WTC11 (cell line): ENCODE results near the gene CORIN. TPM values are rescaled to one million over a fixed set of nuclear protein-coding genes. Genes with fewer than 3 reads are reported as not detected.

ENCODE experiments used
- ATAC-seq: fragments of 200-7000 bp; cut with Tn5 transposase; 2 replicates; pipeline ENCODE4 v1.10.0; 2021; ENCODE audit warnings: mild to moderate bottlenecking, moderate library complexity
- CTCF ChIA-PET: fragments of 300-600 bp; sonication (Branson Sonifier 250); formaldehyde crosslinking; loops from one replicate; lab custom pipeline; 2021; ENCODE audit warnings: antibody characterized with exemption; lab: Charles Lee
- POLR2A ChIA-PET: fragments of 350-600 bp; sonication (Branson Sonifier 250); formaldehyde crosslinking; loops from one replicate; lab custom pipeline; 2021; ENCODE audit warnings: antibody characterized with exemption; lab: Charles Lee
- DNase-seq: peaks from one replicate; pipeline ENCODE4 v3.0.0; 2021; ENCODE audit warnings: low spot score
- H3K27ac Mint-ChIP-seq: 2 replicates; pipeline ENCODE4 v1.8.0; 2021; ENCODE audit warnings: mixed read lengths
- H3K27me3 Mint-ChIP-seq: 2 replicates; pipeline ENCODE4 v1.8.0; 2021; ENCODE audit warnings: low read depth, mild to moderate bottlenecking, moderate library complexity, mixed read lengths
- H3K36me3 Mint-ChIP-seq: 2 replicates; pipeline ENCODE4 v1.8.0; 2021; ENCODE audit warnings: mixed read lengths
- H3K4me1 Mint-ChIP-seq: 2 replicates; pipeline ENCODE4 v1.8.0; 2022; ENCODE audit warnings: mixed read lengths
- H3K4me3 Mint-ChIP-seq: 2 replicates; pipeline ENCODE4 v1.8.0; 2021; ENCODE audit warnings: mild to moderate bottlenecking, moderate library complexity, mixed read lengths
- H3K9me3 Mint-ChIP-seq: 2 replicates; pipeline ENCODE4 v1.8.0; 2021; ENCODE audit warnings: mixed read lengths
- CREM ChIP-seq: sonication (generic); formaldehyde crosslinking; IDR thresholded peaks from 2 replicates; pipeline ENCODE4 v1.8.1; 2022; ENCODE audit warnings: mild to moderate bottlenecking, missing genetic modification reagents, moderate library complexity
- E2F4 ChIP-seq: sonication (generic); formaldehyde crosslinking; IDR thresholded peaks from 2 replicates; pipeline ENCODE4 v1.8.1; 2022; ENCODE audit warnings: low read depth, mild to moderate bottlenecking, moderate library complexity, missing genetic modification reagents, borderline replicate concordance
- EMX1 ChIP-seq: fragments of 250-450 bp; sonication (Bioruptor Pico); IDR thresholded peaks from 2 replicates; pipeline ENCODE4 v1.8.0; 2021; ENCODE audit warnings: mild to moderate bottlenecking
- FOXK1 ChIP-seq: sonication (generic); formaldehyde crosslinking; IDR thresholded peaks from 2 replicates; pipeline ENCODE4 v1.8.0; 2022; ENCODE audit warnings: mild to moderate bottlenecking, moderate library complexity, missing genetic modification reagents
- IRF1 ChIP-seq: sonication (generic); formaldehyde crosslinking; IDR thresholded peaks from 2 replicates; pipeline ENCODE4 v1.8.0; 2023; ENCODE audit warnings: missing genetic modification reagents
- NFE2L1 ChIP-seq: sonication (generic); formaldehyde crosslinking; IDR thresholded peaks from 2 replicates; pipeline ENCODE4 v1.8.1; 2023; ENCODE audit warnings: missing genetic modification reagents
- NR1H2 ChIP-seq: sonication (generic); formaldehyde crosslinking; IDR thresholded peaks from 2 replicates; pipeline ENCODE4 v1.9.0; 2021; ENCODE audit warnings: mild to moderate bottlenecking, moderate library complexity, missing genetic modification reagents
- NR3C1 ChIP-seq: sonication (generic); formaldehyde crosslinking; conservative IDR thresholded peaks from 2 replicates; pipeline ENCODE4 v1.8.1; 2023; ENCODE audit warnings: low read depth, mild to moderate bottlenecking, missing genetic modification reagents
- PRDM15 ChIP-seq: sonication (generic); formaldehyde crosslinking; IDR thresholded peaks from 2 replicates; pipeline ENCODE4 v1.8.0; 2022; ENCODE audit warnings: missing genetic modification reagents
- PREB ChIP-seq: sonication (generic); formaldehyde crosslinking; IDR thresholded peaks from 2 replicates; pipeline ENCODE4 v1.8.1; 2022; ENCODE audit warnings: mild to moderate bottlenecking, missing genetic modification reagents, moderate library complexity, borderline replicate concordance
- RORB ChIP-seq: fragments of 250-450 bp; sonication (Bioruptor Pico); IDR thresholded peaks from 2 replicates; pipeline ENCODE4 v1.9.0; 2021; ENCODE audit warnings: mild to moderate bottlenecking
- SMAD4 ChIP-seq: sonication (generic); formaldehyde crosslinking; IDR thresholded peaks from 2 replicates; pipeline ENCODE4 v1.8.0; 2022; ENCODE audit warnings: mild to moderate bottlenecking, missing genetic modification reagents
- SP1 ChIP-seq: sonication (generic); formaldehyde crosslinking; conservative IDR thresholded peaks from 2 replicates; pipeline ENCODE4 v1.8.1; 2022; ENCODE audit warnings: missing genetic modification reagents
- USF2 ChIP-seq: sonication (generic); formaldehyde crosslinking; IDR thresholded peaks from 2 replicates; pipeline ENCODE4 v1.8.1; 2023; ENCODE audit warnings: mild to moderate bottlenecking, missing genetic modification reagents, moderate library complexity
- ZMAT4 ChIP-seq: fragments of 250-450 bp; sonication (Bioruptor Pico); IDR thresholded peaks from 2 replicates; pipeline ENCODE4 v1.9.0; 2021; ENCODE audit warnings: mild to moderate bottlenecking
- ZNF396 ChIP-seq: fragments of 250-450 bp; sonication (Bioruptor Pico); IDR thresholded peaks from 2 replicates; pipeline ENCODE4 v1.8.0; 2021; ENCODE audit warnings: mild to moderate bottlenecking, moderate library complexity, borderline replicate concordance
- ZNF423 ChIP-seq: fragments of 250-450 bp; sonication (Bioruptor Pico); IDR thresholded peaks from 2 replicates; pipeline ENCODE4 v2.1.2; 2022; ENCODE audit warnings: mild to moderate bottlenecking, moderate library complexity
- total RNA-seq: library from RNA; stranded (reverse); gene quantifications from 3 replicates; pipeline ENCODE4 v1.2.3, GENCODE V29; 2021

Gene CORIN
- total RNA-seq, 1 experiment from 2014 or later: 0.33 TPM

- DNase-seq (no peak), ATAC-seq (peak; percentile 71)
- ChIA-PET CTCF (interaction anchor here (1.6 kb wide), 1 partner anchor 193 kb away, joined by 8 read pairs; no protein-coding TSS in a partner anchor), POLR2A (no interaction called here)
- Mint-ChIP-seq H3K36me3 (peaks cover 3% of the 10 kb centered on the region; the same call in 1 of the 2 replicates), H3K4me3 (no peak overlapping the region), H3K27me3 (no peaks in the 10 kb centered on the region), H3K9me3 (peaks cover 1% of the 10 kb centered on the region), H3K4me1 (peaks cover 7% of the 10 kb centered on the region), H3K27ac (no peak overlapping the region)
- TF ChIP-seq SMAD4 (CRISPR knock-in tag): no peak
- TF ChIP-seq ZNF396 (CRISPR knock-in tag): no peak
- no peak for TF ChIP-seq NR1H2 (CRISPR knock-in tag)
- TF ChIP-seq CREM (CRISPR knock-in tag): no peak
- no peak for TF ChIP-seq E2F4 (CRISPR knock-in tag)
- TF ChIP-seq PRDM15 (CRISPR knock-in tag): no peak
- no peak for TF ChIP-seq ZMAT4 (CRISPR knock-in tag)
- no peak for TF ChIP-seq NR3C1
- no peak for TF ChIP-seq FOXK1 (CRISPR knock-in tag)
- no peak for TF ChIP-seq EMX1
- TF ChIP-seq IRF1 (CRISPR knock-in tag): no peak
- no peak for TF ChIP-seq PREB (CRISPR knock-in tag)
- TF ChIP-seq SP1 (CRISPR knock-in tag): no peak
- no peak for TF ChIP-seq NFE2L1 (CRISPR knock-in tag)
- no peak for TF ChIP-seq RORB (CRISPR knock-in tag)
Measured at GRCh38 chr4:47643845-47644244, 194.0 kb downstream of the CORIN start.

GRCh38 chr4:47642985-47643760, 194.7 kb downstream of the CORIN start:
- H3K27ac Mint-ChIP-seq: no peak overlapping the region
- no peak for ATAC-seq
- no peak overlapping the region for H3K4me3 Mint-ChIP-seq
- ChIA-PET POLR2A (no interaction called here), CTCF (interaction anchor here (1.6 kb wide), 1 partner anchor 194 kb away, joined by 8 read pairs; no protein-coding TSS in a partner anchor)
- peaks cover 7% of the 10 kb centered on the region for H3K4me1 Mint-ChIP-seq
- peaks cover 8% of the 10 kb centered on the region for H3K36me3 Mint-ChIP-seq
- TF ChIP-seq ZNF423 (CRISPR knock-in tag): no peak
- TF ChIP-seq USF2 (CRISPR knock-in tag): peak; percentile 21; the same call in 1 of the 2 replicates
- DNase-seq: no peak
- H3K27me3 Mint-ChIP-seq: peaks cover under 1% of the 10 kb centered on the region; the same call in 1 of the 2 replicates
- H3K9me3 Mint-ChIP-seq: peaks cover 8% of the 10 kb centered on the region
